GM13977 (cell line): Measurements from ENCODE around the gene USPL1.

Experiments
- DNase-seq: peaks from one replicate; pipeline ENCODE4 v3.0.0; 2012; ENCODE audit warnings: low spot score
- CTCF ChIP-seq: IDR thresholded peaks from 2 replicates; pipeline ENCODE4 v1.5.1; 2012; ENCODE audit warnings: mild to moderate bottlenecking, control low read depth; ENCODE audit not compliant: insufficient read depth; ENCODE audit errors: extremely low read depth, missing control alignments
- in situ Hi-C: fragments of 300-500 bp; cut with MboI; formaldehyde crosslinking; loops from one replicate; pipeline ENCODE4 v1.12.0; 2022; ENCODE audit warnings: low sequenced_read_pairs, low pct_unique_long_range_greater_than_20kb, mixed read lengths, inconsistent platforms; ENCODE audit not compliant: unreplicated experiment

USPL1 gene

GRCh38 chr13:30619731-30620130 is 2.0 kb downstream of the USPL1 start:
- no peak for DNase-seq
- in situ Hi-C loops = no loop called here
- no peak for TF ChIP-seq CTCF

GRCh38 chr13:30620941-30621340 is 3.2 kb downstream of the USPL1 start:
- TF ChIP-seq CTCF = no peak
- in situ Hi-C loops = no loop called here
- no peak for DNase-seq

GRCh38 chr13:30622551-30622950 is 4.8 kb downstream of the USPL1 start:
- no peak for TF ChIP-seq CTCF
- in situ Hi-C loops = no loop called here
- DNase-seq = no peak

GRCh38 chr13:30623392-30623791 is 5.7 kb downstream of the USPL1 start:
- no peak for TF ChIP-seq CTCF
- in situ Hi-C loops = no loop called here
- DNase-seq = no peak

GRCh38 chr13:30624630-30625029 is 6.9 kb downstream of the USPL1 start:
- DNase-seq = no peak
- in situ Hi-C loops = no loop called here
- no peak for TF ChIP-seq CTCF

- no peak for DNase-seq
- in situ Hi-C loops = no loop called here
- TF ChIP-seq CTCF = no peak
Observed at GRCh38 chr13:30629527-30629926, 11.8 kb downstream of the USPL1 start.

GRCh38 chr13:30633861-30634260 is 16.1 kb downstream of the USPL1 start:
- TF ChIP-seq CTCF = no peak
- in situ Hi-C loops = no loop called here
- DNase-seq = no peak
